ENCODE measurements around the gene CDC42. TPM values are rescaled to one million over a fixed set of nuclear protein-coding genes. Genes with fewer than 3 reads are reported as not detected.

CDC42 gene
- total and polyA plus RNA-seq, 9 of the 15 experiments (the other 6 are each of a cell fraction or from before 2014, with no cell fraction given), result 186 to 398 (median 325) TPM

- TF ChIP-seq CTBP1 (IDR thresholded peaks at IDR 0.05; ENCODE audit: borderline replicate concordance), result peak; percentile 95
- TF ChIP-seq GMEB1 (CRISPR knock-in tag; IDR thresholded peaks at IDR 0.05), result no peak
- TF ChIP-seq, protein P1, sequence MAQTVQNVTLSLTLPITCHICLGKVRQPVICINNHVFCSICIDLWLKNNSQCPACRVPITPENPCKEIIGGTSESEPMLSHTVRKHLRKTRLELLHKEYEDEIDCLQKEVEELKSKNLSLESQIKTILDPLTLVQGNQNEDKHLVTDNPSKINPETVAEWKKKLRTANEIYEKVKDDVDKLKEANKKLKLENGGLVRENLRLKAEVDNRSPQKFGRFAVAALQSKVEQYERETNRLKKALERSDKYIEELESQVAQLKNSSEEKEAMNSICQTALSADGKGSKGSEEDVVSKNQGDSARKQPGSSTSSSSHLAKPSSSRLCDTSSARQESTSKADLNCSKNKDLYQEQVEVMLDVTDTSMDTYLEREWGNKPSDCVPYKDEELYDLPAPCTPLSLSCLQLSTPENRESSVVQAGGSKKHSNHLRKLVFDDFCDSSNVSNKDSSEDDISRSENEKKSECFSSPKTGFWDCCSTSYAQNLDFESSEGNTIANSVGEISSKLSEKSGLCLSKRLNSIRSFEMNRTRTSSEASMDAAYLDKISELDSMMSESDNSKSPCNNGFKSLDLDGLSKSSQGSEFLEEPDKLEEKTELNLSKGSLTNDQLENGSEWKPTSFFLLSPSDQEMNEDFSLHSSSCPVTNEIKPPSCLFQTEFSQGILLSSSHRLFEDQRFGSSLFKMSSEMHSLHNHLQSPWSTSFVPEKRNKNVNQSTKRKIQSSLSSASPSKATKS (CRISPR knock-in tag; IDR thresholded peaks at IDR 0.05), result no peak
- no peak for TF ChIP-seq E2F3 (CRISPR knock-in tag; IDR thresholded peaks at IDR 0.05)
- TF ChIP-seq RNF2 (IDR thresholded peaks at IDR 0.05), result peak; percentile 73; the same call in 1 of the 2 replicates
- TF ChIP-seq, protein P2, sequence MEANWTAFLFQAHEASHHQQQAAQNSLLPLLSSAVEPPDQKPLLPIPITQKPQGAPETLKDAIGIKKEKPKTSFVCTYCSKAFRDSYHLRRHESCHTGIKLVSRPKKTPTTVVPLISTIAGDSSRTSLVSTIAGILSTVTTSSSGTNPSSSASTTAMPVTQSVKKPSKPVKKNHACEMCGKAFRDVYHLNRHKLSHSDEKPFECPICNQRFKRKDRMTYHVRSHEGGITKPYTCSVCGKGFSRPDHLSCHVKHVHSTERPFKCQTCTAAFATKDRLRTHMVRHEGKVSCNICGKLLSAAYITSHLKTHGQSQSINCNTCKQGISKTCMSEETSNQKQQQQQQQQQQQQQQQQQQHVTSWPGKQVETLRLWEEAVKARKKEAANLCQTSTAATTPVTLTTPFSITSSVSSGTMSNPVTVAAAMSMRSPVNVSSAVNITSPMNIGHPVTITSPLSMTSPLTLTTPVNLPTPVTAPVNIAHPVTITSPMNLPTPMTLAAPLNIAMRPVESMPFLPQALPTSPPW (CRISPR knock-in tag; IDR thresholded peaks at IDR 0.05), result no peak; the same call in 1 of the 2 replicates
- no peak for TF ChIP-seq ZNF184 (CRISPR knock-in tag; IDR thresholded peaks at IDR 0.05)
- TF ChIP-seq MEIS2 (IDR thresholded peaks at IDR 0.05; ENCODE audit: partially characterized antibody), result no peak
- TF ChIP-seq, protein P3, sequence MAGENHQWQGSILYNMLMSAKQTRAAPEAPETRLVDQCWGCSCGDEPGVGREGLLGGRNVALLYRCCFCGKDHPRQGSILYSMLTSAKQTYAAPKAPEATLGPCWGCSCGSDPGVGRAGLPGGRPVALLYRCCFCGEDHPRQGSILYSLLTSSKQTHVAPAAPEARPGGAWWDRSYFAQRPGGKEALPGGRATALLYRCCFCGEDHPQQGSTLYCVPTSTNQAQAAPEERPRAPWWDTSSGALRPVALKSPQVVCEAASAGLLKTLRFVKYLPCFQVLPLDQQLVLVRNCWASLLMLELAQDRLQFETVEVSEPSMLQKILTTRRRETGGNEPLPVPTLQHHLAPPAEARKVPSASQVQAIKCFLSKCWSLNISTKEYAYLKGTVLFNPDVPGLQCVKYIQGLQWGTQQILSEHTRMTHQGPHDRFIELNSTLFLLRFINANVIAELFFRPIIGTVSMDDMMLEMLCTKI (IDR thresholded peaks at IDR 0.05; ENCODE audit: partially characterized antibody), result no peak
- TF ChIP-seq HDAC8 (tag; IDR thresholded peaks at IDR 0.05), result no peak
- no peak for TF ChIP-seq TRIM25 (IDR thresholded peaks at IDR 0.05; ENCODE audit: borderline replicate concordance)
- no peak for TF ChIP-seq NFE2 (IDR thresholded peaks at IDR 0.05; ENCODE audit: low read depth)
- TF ChIP-seq ATF7 (IDR thresholded peaks at IDR 0.05), result peak; percentile 34; the same call in 1 of the 2 replicates
- TF ChIP-seq, protein P4, sequence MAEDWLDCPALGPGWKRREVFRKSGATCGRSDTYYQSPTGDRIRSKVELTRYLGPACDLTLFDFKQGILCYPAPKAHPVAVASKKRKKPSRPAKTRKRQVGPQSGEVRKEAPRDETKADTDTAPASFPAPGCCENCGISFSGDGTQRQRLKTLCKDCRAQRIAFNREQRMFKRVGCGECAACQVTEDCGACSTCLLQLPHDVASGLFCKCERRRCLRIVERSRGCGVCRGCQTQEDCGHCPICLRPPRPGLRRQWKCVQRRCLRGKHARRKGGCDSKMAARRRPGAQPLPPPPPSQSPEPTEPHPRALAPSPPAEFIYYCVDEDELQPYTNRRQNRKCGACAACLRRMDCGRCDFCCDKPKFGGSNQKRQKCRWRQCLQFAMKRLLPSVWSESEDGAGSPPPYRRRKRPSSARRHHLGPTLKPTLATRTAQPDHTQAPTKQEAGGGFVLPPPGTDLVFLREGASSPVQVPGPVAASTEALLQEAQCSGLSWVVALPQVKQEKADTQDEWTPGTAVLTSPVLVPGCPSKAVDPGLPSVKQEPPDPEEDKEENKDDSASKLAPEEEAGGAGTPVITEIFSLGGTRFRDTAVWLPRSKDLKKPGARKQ (CRISPR knock-in tag; IDR thresholded peaks at IDR 0.05), result no peak
- TF ChIP-seq THRB (CRISPR knock-in tag; conservative IDR thresholded peaks at IDR 0.05), result no peak
- no peak for TF ChIP-seq NCOA4 (IDR thresholded peaks at IDR 0.05; ENCODE audit: partially characterized antibody)
Measured at GRCh38 chr1:22039594-22040285, 12.8 kb upstream of the CDC42 start (continued).
